ENCODE results near the gene GLG1. TPM values are rescaled to one million over a fixed set of nuclear protein-coding genes. Genes with fewer than 3 reads are reported as not detected.

The GLG1 gene
- total RNA-seq, 1 experiment from 2014 or later = 99.1 TPM

- H3K4me3 Mint-ChIP-seq (ENCODE audit: unreplicated experiment) = no peak overlapping the region
- POLR2A ChIA-PET = interaction anchor here (0.7 to 1.7 kb wide), 3 partner anchors 38 to 88 kb away, joined by 4 to 8 read pairs (median 5); partner anchors contain the start of gene GLG1
- CTCF ChIA-PET = interaction anchor here (0.9 kb wide), 1 partner anchor 119 kb away, joined by 3 read pairs; no protein-coding TSS in a partner anchor
- no peak for DNase-seq (ENCODE audit: unreplicated experiment)
- H3K36me3 Mint-ChIP-seq (ENCODE audit: insufficient read depth, unreplicated experiment) = peaks cover 5% of the 10 kb centered on the region
- H3K27ac Mint-ChIP-seq (ENCODE audit: low read depth, unreplicated experiment) = no peak overlapping the region
- BruUV-seq (replicated peaks) = no TSS peak
- H3K27me3 Mint-ChIP-seq (ENCODE audit: insufficient read depth, unreplicated experiment) = no peaks in the 10 kb centered on the region
- H3K4me1 Mint-ChIP-seq (ENCODE audit: insufficient read depth, unreplicated experiment) = peaks cover 21% of the 10 kb centered on the region
- no peaks in the 10 kb centered on the region for H3K9me3 Mint-ChIP-seq (ENCODE audit: unreplicated experiment)
- TF ChIP-seq CTCF (IDR thresholded peaks at IDR 0.05; ENCODE audit: unreplicated experiment) = no peak
- intact Hi-C loops (cut with micrococcal nuclease) = no loop called here
These were observed 39.0 kb downstream of the GLG1 start for GRCh38 chr16:74567901-74568300.

GRCh38 chr16:74565378-74565777 is 41.5 kb downstream of the GLG1 start:
- no peak for DNase-seq (ENCODE audit: unreplicated experiment)
- Mint-ChIP-seq H3K36me3 (ENCODE audit: insufficient read depth, unreplicated experiment) (peaks cover under 1% of the 10 kb centered on the region), H3K4me3 (ENCODE audit: unreplicated experiment) (no peak overlapping the region), H3K4me1 (ENCODE audit: insufficient read depth, unreplicated experiment) (peaks cover 16% of the 10 kb centered on the region), H3K27me3 (ENCODE audit: insufficient read depth, unreplicated experiment) (no peaks in the 10 kb centered on the region), H3K27ac (ENCODE audit: low read depth, unreplicated experiment) (no peak overlapping the region), H3K9me3 (ENCODE audit: unreplicated experiment) (no peaks in the 10 kb centered on the region)
- POLR2A ChIA-PET = interaction anchor here (2.7 kb wide), 1 partner anchor 40 kb away, joined by 12 read pairs; no protein-coding TSS in a partner anchor
- intact Hi-C loops (cut with micrococcal nuclease) = no loop called here
- no TSS peak for BruUV-seq (replicated peaks)
- TF ChIP-seq CTCF (IDR thresholded peaks at IDR 0.05; ENCODE audit: unreplicated experiment) = no peak
- CTCF ChIA-PET = no interaction called here

- TF ChIP-seq CTCF (IDR thresholded peaks at IDR 0.05; ENCODE audit: unreplicated experiment) = no peak
- Mint-ChIP-seq H3K9me3 (ENCODE audit: unreplicated experiment) (no peaks in the 10 kb centered on the region), H3K36me3 (ENCODE audit: insufficient read depth, unreplicated experiment) (no peaks in the 10 kb centered on the region), H3K27ac (ENCODE audit: low read depth, unreplicated experiment) (peak overlapping the region; percentile 42), H3K4me1 (ENCODE audit: insufficient read depth, unreplicated experiment) (peaks cover 16% of the 10 kb centered on the region), H3K4me3 (ENCODE audit: unreplicated experiment) (no peak overlapping the region), H3K27me3 (ENCODE audit: insufficient read depth, unreplicated experiment) (no peaks in the 10 kb centered on the region)
- no TSS peak for BruUV-seq (replicated peaks)
- intact Hi-C loops (cut with micrococcal nuclease) = no loop called here
- CTCF ChIA-PET = no interaction called here
- POLR2A ChIA-PET = interaction anchor here (0.9 to 2.7 kb wide), 2 partner anchors 41 to 315 kb away, joined by 3 to 12 read pairs; no protein-coding TSS in a partner anchor
- no peak for DNase-seq (ENCODE audit: unreplicated experiment)
These were observed 42.4 kb downstream of the GLG1 start for GRCh38 chr16:74564451-74564984.

GRCh38 chr16:74563828-74564263 is 43.1 kb downstream of the GLG1 start:
- peak; percentile 83 for DNase-seq (ENCODE audit: unreplicated experiment)
- H3K27ac Mint-ChIP-seq (ENCODE audit: low read depth, unreplicated experiment) = peak overlapping the region; percentile 42

More at GRCh38 chr16:74563828-74564263, 43.1 kb downstream of the GLG1 start:
- no peak for TF ChIP-seq CTCF (IDR thresholded peaks at IDR 0.05; ENCODE audit: unreplicated experiment)
- BruUV-seq (replicated peaks) = no TSS peak
- H3K4me3 Mint-ChIP-seq (ENCODE audit: unreplicated experiment) = no peak overlapping the region
- ChIA-PET CTCF (interaction anchor here (1.8 kb wide), 1 partner anchor 50 kb away, joined by 3 read pairs; no protein-coding TSS in a partner anchor), POLR2A (interaction anchor here (0.9 to 1.2 kb wide), 2 partner anchors 42 to 316 kb away, joined by 3 to 4 read pairs; no protein-coding TSS in a partner anchor)
- H3K9me3 Mint-ChIP-seq (ENCODE audit: unreplicated experiment) = no peaks in the 10 kb centered on the region
- no peaks in the 10 kb centered on the region for H3K27me3 Mint-ChIP-seq (ENCODE audit: insufficient read depth, unreplicated experiment)
- H3K36me3 Mint-ChIP-seq (ENCODE audit: insufficient read depth, unreplicated experiment) = no peaks in the 10 kb centered on the region
- H3K4me1 Mint-ChIP-seq (ENCODE audit: insufficient read depth, unreplicated experiment) = peaks cover 11% of the 10 kb centered on the region
- intact Hi-C loops (cut with micrococcal nuclease) = no loop called here

Data from MCF 10A (cell line).